Activated CD4-positive, alpha-beta T cell treated with anti-CD3 and anti-CD28 coated beads for 1 hour (primary cell): ENCODE data around the gene DGKZ.
"Not testable (repeated sequence)": the region's sequence is repeated elsewhere in the genome, so short reads cannot be mapped to it uniquely, and the experiment has no call there.

ENCODE experiments used
- DNase-seq: peaks from one replicate; pipeline ENCODE4 v3.0.0-alpha.2; 2020

The DGKZ gene

DNA sequence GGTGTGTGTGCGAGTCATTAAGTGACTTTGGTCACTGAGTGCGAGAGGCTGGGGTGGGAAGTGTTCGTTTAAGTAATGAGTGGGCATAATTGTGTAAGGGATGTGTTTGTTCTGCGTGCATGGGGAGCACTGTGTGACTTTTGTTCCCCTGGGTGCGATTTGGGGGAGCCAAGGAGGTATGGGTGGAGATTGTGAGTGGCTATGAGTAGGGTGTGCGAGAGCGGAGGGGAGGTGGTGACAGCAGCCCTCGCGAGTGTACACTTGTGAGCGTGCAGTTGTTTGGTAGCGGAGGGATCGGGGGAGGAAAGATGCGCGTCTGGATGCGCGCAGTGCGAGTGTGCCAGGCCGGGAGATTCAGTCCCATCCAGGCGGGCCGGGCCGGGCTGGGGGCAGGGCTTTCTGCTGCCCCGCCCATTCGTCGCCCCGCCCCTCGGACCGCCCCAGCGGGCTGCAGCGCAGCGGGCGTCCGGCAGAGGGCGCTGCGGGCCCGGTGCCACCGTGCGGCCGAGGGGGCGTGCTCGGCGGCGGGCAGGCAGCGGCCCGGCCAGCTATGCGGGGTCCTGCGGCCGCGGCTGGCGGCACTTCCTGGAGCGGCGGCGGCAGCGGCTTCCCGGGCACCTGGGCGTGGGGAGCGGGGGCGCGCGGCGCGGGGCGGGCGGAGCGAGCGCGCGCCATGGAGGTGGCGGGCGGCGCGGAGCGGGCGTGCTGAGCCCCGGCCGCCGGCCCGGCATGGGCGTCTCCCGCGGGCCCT, at the start of gene DGKZ:
DGKZ (plus strand) TSS at position 578 of the 751 bp plus-strand sequence. CDS start 197 bp downstream, outside the sequence.
- peak; percentile 85 for DNase-seq

- no peak for DNase-seq
These were observed 48.4 kb upstream of the DGKZ start for GRCh38 chr11:46298699-46299433.

DNA sequence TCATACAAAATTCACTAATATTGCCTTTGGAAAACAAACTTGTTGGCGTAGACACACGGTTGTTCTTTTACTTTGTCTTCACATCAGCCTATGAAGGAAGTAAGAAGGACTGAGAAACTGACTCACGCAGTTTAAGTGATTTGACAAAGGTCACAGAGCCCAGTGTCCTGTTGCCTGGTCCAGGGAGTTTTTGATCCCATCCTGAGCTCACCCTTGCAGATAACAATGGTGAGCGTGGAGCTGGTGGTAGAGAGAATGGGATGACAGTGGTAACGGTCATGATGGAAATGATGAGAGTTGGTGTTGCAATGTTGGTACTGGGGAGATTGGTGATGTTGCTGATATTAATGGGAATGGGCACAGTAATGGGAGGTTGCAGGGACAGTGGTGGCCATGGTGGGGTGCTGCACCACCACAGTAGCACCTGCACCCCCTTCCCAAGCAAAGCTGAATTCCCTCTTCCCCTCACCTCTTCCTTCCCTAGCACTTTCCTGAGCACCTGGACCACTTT, 47.8 kb upstream of the DGKZ start:
- DNase-seq = no peak

DNA sequence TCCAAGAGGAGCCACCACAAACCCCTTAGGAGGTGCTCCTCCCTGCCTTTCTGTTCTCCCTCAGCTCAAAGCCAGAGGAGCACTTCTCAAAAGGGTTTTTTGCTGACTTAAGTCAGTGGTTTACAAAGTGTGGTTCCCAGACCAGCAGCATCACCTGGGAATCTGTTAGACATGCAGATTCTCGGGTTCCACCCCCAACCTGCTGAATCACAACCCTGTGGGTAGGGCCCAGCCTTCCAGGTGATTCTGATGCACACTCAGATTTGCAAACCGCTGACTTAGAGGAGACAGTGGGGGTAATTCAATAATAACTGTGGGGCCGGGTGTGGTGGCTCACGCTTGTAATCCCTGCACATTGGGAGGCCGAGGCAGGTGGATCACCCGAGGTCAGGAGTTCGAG, 47.0 kb upstream of the DGKZ start:
- DNase-seq = no peak

- DNase-seq = no peak
These were observed 44.4 kb upstream of the DGKZ start for GRCh38 chr11:46302866-46303265.

- DNase-seq = not testable (repeated sequence)
These were observed 43.2 kb upstream of the DGKZ start for GRCh38 chr11:46304036-46304435.

DNA sequence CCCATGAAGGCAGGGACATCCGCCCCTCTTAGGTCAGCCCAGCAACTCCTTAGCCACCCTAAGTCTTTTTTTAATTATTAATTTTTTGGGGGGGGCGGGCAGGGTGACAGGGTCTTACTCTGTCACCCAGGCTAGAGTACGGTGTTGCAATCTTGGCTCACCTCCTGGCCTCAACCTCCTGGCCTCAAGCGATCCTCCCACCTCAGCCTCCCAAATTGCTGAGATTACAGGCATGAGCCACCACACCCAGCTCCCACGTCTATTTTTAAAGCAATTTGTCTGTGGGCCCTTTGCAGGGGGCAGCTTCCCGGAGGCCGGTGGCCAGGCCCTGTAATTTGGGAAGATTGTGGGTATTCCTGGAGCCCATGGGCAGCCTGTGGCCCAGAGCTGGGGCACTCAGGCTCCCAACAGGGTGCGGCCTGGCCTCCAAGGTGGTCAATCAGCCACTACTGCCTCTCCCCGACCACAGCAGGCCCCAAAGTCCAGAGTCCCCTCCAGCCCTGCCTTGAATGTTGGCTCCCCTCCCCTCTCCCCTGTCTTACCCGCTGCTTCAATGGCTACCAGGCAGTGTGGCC, 42.6 kb upstream of the DGKZ start:
- no peak for DNase-seq

GRCh38 chr11:46305295-46305694, 42.0 kb upstream of the DGKZ start:
- DNase-seq = no peak

- no peak for DNase-seq
These were observed 40.9 kb upstream of the DGKZ start for GRCh38 chr11:46306296-46306853.

DNA sequence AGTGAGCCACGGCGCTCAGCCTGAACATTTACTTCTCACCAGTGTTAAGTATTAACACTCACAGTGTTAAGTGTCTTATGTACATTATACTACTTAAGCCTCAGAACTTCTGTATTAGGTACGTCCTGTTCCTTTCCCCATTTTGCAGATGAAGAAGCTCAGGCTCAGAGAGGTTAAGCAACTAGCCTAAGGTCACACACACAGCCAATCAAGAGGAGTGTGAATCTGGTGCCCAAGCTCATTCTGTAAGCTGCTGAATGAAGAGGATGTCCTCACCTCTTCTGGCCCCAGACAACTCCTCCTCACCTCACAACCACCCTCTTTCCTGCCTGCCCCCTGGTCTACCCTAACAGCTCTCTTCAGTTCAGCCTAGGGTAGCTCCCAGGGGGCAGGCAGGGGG, 39.9 kb upstream of the DGKZ start:
- DNase-seq = no peak

GRCh38 chr11:46307785-46308341, 39.4 kb upstream of the DGKZ start:
- DNase-seq = no peak

DNA sequence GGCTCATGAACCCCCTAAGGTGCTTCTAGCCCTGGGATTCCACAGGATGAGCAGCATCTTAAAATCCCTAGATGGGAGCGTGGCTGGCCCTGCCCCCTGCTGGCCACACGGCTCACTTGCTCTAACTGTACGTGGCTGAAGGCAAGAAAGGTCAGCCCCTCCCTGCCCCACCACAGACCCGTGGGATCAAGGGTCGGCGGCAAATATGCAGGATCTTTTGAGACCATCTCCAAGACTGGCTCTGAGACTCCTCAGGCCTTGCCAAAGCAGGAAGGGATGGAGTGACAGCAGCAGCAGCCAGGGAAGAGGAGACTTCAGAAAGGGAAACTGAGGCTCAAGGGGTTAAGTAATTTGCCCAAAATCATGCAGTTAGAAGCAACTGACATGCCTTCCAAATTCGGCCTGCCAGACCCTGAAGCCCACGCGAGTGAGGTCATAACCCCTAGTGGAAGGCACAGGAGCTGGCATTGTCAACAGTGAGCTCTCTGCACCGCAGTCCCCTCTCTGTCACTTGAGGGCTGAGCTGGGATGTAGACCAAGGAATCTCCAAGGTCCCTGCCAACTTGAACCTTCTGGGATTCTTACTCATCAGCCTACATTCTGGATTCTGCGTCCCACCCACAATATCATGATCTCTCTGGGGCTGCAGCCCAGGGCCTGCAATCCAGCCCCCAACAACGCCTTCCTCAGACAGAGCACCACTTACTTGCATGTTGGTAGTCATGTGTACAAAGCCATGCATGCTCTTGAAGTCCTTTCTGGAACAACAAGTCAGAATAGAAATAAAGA, 38.4 kb upstream of the DGKZ start:
- peak; percentile 47 for DNase-seq

GRCh38 chr11:46309814-46310259, 37.4 kb upstream of the DGKZ start:
- no peak for DNase-seq

- DNase-seq = peak; percentile 51
These were observed 32.1 kb upstream of the DGKZ start for GRCh38 chr11:46315033-46315738.

DNA sequence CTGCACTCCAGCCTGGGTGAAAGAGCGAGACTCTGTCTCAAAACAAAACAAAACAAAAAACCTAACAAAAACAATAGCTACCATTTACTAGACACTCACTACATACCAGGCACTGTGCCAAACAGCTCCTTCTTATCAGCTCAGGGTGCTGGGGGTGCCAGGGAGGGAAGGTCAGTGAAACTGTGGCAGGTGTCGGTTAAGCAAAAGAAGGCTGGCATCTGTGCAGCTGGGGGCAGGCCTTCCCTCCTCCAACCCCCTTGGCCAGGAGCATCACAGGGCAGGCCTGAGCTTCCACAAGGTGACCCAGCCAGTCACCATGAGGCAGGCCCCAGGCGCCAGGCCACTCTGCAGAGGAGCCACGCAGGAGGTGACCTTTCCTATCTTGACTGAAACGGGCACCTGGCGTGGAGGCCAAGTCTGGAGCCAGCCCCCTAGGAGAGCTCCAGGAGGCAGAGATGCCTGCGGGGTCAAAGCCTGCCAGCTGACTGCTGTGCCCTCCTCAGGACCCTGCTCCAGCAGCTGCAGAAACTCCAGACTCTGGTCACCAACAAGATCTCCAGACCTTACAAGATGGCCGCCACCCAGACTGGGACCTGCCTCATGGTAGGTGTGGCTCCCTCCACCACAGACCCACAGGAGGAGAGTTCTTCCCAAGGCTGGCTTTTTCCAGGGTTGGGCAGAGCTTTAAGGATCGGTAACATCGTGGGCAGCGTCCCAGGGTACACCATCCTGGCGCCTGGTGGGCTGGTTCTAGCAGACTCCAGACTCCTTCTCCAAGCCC, 31.3 kb upstream of the DGKZ start:
- no peak for DNase-seq

- no peak for DNase-seq
These were observed 28.2 kb upstream of the DGKZ start for GRCh38 chr11:46319074-46319453.

- no peak for DNase-seq
These were observed 25.5 kb upstream of the DGKZ start for GRCh38 chr11:46321757-46322156.

- DNase-seq = no peak
These were observed 24.5 kb upstream of the DGKZ start for GRCh38 chr11:46322759-46323158.

DNA sequence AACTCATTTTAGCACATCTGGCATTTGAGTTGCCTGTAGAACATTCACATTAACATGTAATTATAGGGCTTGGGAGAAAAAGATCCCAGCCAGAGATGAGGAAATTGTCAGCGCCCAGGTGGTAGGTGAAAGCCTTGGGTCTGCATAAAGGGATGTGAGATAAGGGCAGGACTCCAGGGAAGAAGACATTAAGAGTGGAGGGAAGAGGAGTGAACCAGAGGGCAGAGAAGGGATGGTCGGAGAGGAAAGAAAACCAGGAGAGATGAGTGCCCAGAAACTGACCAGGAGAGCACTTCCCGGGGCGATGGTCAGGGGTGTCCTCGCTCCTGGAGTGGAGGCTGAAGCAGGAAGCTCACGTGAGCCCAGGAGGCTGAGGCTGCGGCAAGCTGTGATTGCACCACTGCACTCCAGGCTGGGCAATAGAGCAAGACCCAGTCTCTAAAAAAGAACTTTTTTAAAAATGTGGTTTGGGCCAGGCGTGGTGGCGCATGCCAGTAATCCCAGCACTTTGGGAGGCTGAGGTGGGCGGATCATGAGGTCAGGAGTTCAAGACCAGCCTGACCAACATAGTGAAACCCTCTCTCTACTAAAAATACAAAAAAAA, 20.3 kb upstream of the DGKZ start:
- DNase-seq = no peak

DNA sequence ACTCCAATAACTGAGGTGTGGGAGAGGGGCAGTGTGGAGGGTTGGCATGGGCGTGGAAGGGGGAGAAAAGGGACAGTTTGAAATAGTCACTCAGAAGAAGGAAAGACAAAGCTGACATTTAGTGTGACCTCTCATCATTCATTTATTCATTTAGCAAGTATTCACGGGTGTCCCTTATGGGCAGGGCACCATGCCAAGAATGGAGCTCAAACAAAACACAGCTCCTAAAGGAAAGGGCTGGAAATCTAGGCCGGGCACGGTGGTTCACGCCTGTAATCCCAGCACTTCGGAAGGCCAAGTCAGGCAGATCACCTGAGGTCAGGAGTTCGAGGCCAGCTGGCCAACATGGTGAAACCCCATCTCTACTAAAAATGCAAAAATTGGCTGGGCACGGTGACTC, 19.4 kb upstream of the DGKZ start:
- DNase-seq = no peak
